GM12878 (cell line): ENCODE results near the gene P3R3URF. TPM values are rescaled to one million over a fixed set of nuclear protein-coding genes. Genes with fewer than 3 reads are reported as not detected.

Experiments used
- CBFB ChIP-seq: IDR thresholded peaks from 2 replicates; pipeline ENCODE4 v1.6.1; 2016; ENCODE audit warnings: antibody characterized with exemption, low read depth
- CBX5 ChIP-seq: sonication (generic); IDR thresholded peaks from 2 replicates; pipeline ENCODE4 v1.6.1; 2016; ENCODE audit warnings: low read depth, moderate library complexity, mild to moderate bottlenecking, inconsistent platforms
- CHD4 ChIP-seq: fragments of 200-600 bp; sonication (generic); IDR thresholded peaks from 2 replicates; pipeline ENCODE4 v1.6.1; 2016; ENCODE audit warnings: mild to moderate bottlenecking
- E2F8 ChIP-seq: fragments of 450-650 bp; IDR thresholded peaks from 2 replicates; pipeline ENCODE4 v1.6.1; 2018; ENCODE audit warnings: mild to moderate bottlenecking, low read depth, moderate library complexity; ENCODE audit not compliant: partially characterized antibody
- EGR1 ChIP-seq, 2 experiments: IDR thresholded peaks; 1 replicate in 1 of 2; 2 replicates in 1 of 2; pipeline ENCODE4 v1.6.1; 2011 to 2012; ENCODE audit warnings: low read depth in 2 of 2, low read length in 2 of 2, borderline replicate concordance in 1 of 2, mild to moderate bottlenecking in 1 of 2, moderate library complexity in 1 of 2
- LARP7 ChIP-seq: fragments of 450-650 bp; IDR thresholded peaks from 2 replicates; pipeline ENCODE4 v1.6.1; 2017; ENCODE audit warnings: mild to moderate bottlenecking
- MEF2B ChIP-seq: fragments of 450-650 bp; IDR thresholded peaks from 2 replicates; pipeline ENCODE4 v1.6.1; 2018; ENCODE audit warnings: mild to moderate bottlenecking, moderate library complexity; ENCODE audit not compliant: partially characterized antibody, poor library complexity, severe bottlenecking
- MLLT1 ChIP-seq: fragments of 450-650 bp; IDR thresholded peaks from 2 replicates; pipeline ENCODE4 v1.6.1; 2016; ENCODE audit warnings: mild to moderate bottlenecking
- MTA2 ChIP-seq: fragments of 450-650 bp; IDR thresholded peaks from 2 replicates; pipeline ENCODE4 v1.6.1; 2016; ENCODE audit warnings: low read depth, mild to moderate bottlenecking, moderate library complexity
- NFIC ChIP-seq: IDR thresholded peaks from 2 replicates; pipeline ENCODE4 v1.6.1; 2012; ENCODE audit warnings: low read depth, mild to moderate bottlenecking, inconsistent platforms, low read length, moderate library complexity
- NR2C2 ChIP-seq: IDR thresholded peaks from 2 replicates; pipeline ENCODE4 v1.6.1; 2011; ENCODE audit warnings: borderline replicate concordance, low read depth; ENCODE audit not compliant: control insufficient read depth, insufficient read length
- NRF1 ChIP-seq: conservative IDR thresholded peaks from 2 replicates; pipeline ENCODE4 v1.6.1; 2011; ENCODE audit warnings: mild to moderate bottlenecking, low read depth, low read length, improper control_type of control experiment
- RAD21 ChIP-seq: IDR thresholded peaks from 2 replicates; pipeline ENCODE4 v1.6.1; 2011; ENCODE audit warnings: mild to moderate bottlenecking, low read depth, low read length, moderate library complexity; ENCODE audit not compliant: insufficient read depth
- RUNX3 ChIP-seq: IDR thresholded peaks from 2 replicates; pipeline ENCODE4 v1.6.1; 2012; ENCODE audit warnings: low read length, inconsistent platforms
- SIX5 ChIP-seq: IDR thresholded peaks from 2 replicates; pipeline ENCODE4 v1.6.1; 2011; ENCODE audit warnings: mild to moderate bottlenecking, low read depth, low read length, moderate library complexity; ENCODE audit not compliant: severe bottlenecking
- SMAD1 ChIP-seq: fragments of 450-650 bp; IDR thresholded peaks from 2 replicates; pipeline ENCODE4 v1.6.1; 2018; ENCODE audit warnings: mild to moderate bottlenecking, low read depth; ENCODE audit not compliant: partially characterized antibody
- SMAD5 ChIP-seq: IDR thresholded peaks from 2 replicates; pipeline ENCODE4 v1.6.1; 2016; ENCODE audit warnings: antibody characterized with exemption, low read depth
- SPI1 ChIP-seq: IDR thresholded peaks from 2 replicates; pipeline ENCODE4 v1.6.1; 2011; ENCODE audit warnings: low read depth, mild to moderate bottlenecking, low read length, moderate library complexity, borderline replicate concordance; ENCODE audit not compliant: insufficient read depth
- SUZ12 ChIP-seq: fragments of 200-600 bp; sonication (generic); IDR thresholded peaks from one replicate; pipeline ENCODE4 v1.6.1; 2018; ENCODE audit warnings: antibody characterized with exemption, mild to moderate bottlenecking; ENCODE audit not compliant: unreplicated experiment
- TAF1 ChIP-seq: IDR thresholded peaks from 2 replicates; pipeline ENCODE4 v1.6.1; 2011; ENCODE audit warnings: mild to moderate bottlenecking, low read depth, low read length, borderline replicate concordance
- TCF7 ChIP-seq: IDR thresholded peaks from 2 replicates; pipeline ENCODE4 v1.6.1; 2014; ENCODE audit warnings: antibody characterized with exemption, borderline replicate concordance
- ZNF24 ChIP-seq: fragments of 450-650 bp; IDR thresholded peaks from 2 replicates; pipeline ENCODE4 v1.6.1; 2017; ENCODE audit warnings: antibody characterized with exemption, mild to moderate bottlenecking
- ZNF592 ChIP-seq: fragments of 450-650 bp; IDR thresholded peaks from 2 replicates; pipeline ENCODE4 v1.6.1; 2017; ENCODE audit warnings: mild to moderate bottlenecking, moderate library complexity
- polyA plus RNA-seq, 11 experiments: library from polyadenylated mRNA; depleted of rRNA in 4 of 11; unstranded in 6 of 11; stranded (reverse) in 5 of 11; fragments of >200 nt; fragmentation: Nextera tagmentation in 4 of 11; fragmentation: Illumina TruSeq in 1 of 11; extraction: Ambion mirVana in 4 of 11; extraction: Trizol in 1 of 11; gene quantifications; 1 replicate in 1 of 11; 2 replicates in 10 of 11; pipeline versions ENCODE4 v1.2.1 to v1.2.3, GENCODE V29; 2011 to 2016; ENCODE audit warnings: inconsistent platforms in 2 of 11, missing spikeins in 2 of 11, low read depth in 1 of 11
- total RNA-seq, 4 experiments: library from RNA; depleted of rRNA in 3 of 4; stranded (reverse); fragments of >200 nt in 3 of 4; fragmentation: Illumina TruSeq in 1 of 4; extraction: Trizol in 1 of 4; gene quantifications; 2 replicates each; pipeline versions ENCODE4 v1.2.1 to v1.2.3, GENCODE V29; 2013 to 2021

Gene P3R3URF
- total and polyA plus RNA-seq, 10 of the 15 experiments (the other 5 are each of a cell fraction or from before 2014, with no cell fraction given), result not detected

GRCh38 chr1:46132529-46133180, 43.6 kb downstream of the P3R3URF start, which contains the start of gene PIK3R3 (continued):
- TF ChIP-seq NRF1, result peak; percentile 43; the same call in 1 of the 2 replicates
- peak; percentile 40 for TF ChIP-seq SIX5
- no peak for TF ChIP-seq CHD4
- TF ChIP-seq SMAD1, result peak; percentile 91
- peak in 1 of 2 experiments; percentile 65; a peak in 1 of 3 replicates for TF ChIP-seq EGR1 (IDR thresholded peaks at IDR 0.05; ENCODE audit: borderline replicate concordance in 1 of 2, low read depth in 2 of 2, low read length in 2 of 2)
- TF ChIP-seq NFIC, result 0 out of 2 replicates have a peak, but pooled peaks have one; percentile 51
- no peak; the same call in 1 of the 2 replicates for TF ChIP-seq CBX5
- no peak for TF ChIP-seq E2F8
- TF ChIP-seq MTA2, result peak; percentile 70
- no peak for TF ChIP-seq NR2C2
- TF ChIP-seq ZNF24, result no peak
- peak; percentile 94 for TF ChIP-seq TAF1
- peak; percentile 79 for TF ChIP-seq RUNX3
- TF ChIP-seq SUZ12, result no peak
- peak; percentile 96 for TF ChIP-seq SMAD5
- TF ChIP-seq MLLT1, result peak; percentile 96
- TF ChIP-seq CBFB, result peak; percentile 95
- no peak; the same call in 1 of the 2 replicates for TF ChIP-seq TCF7
- no peak for TF ChIP-seq SPI1
- 0 out of 2 replicates have a peak, but pooled peaks have one; percentile 43 for TF ChIP-seq LARP7
- TF ChIP-seq RAD21, result no peak
- TF ChIP-seq MEF2B, result peak; percentile 64
- no peak for TF ChIP-seq ZNF592
